ENCODE results near the gene ZBTB3. TPM values are rescaled to one million over a fixed set of nuclear protein-coding genes. Genes with fewer than 3 reads are reported as not detected.

ZBTB3 gene
- total and polyA plus RNA-seq, 9 of the 15 experiments (the other 6 are each of a cell fraction or from before 2014, with no cell fraction given): 1.9 to 10.0 (median 4.9) TPM

- TF ChIP-seq RBM34 (IDR thresholded peaks at IDR 0.05; ENCODE audit: borderline replicate concordance, insufficient read depth, low read length): no peak
- TF ChIP-seq POLR2H (tag; IDR thresholded peaks at IDR 0.05; ENCODE audit: low read depth): peak; percentile 91
- TF ChIP-seq FUS (optimal IDR thresholded peaks at IDR 0.05; ENCODE audit: low read depth, low read length): no peak
- no peak for TF ChIP-seq U2AF1 (optimal IDR thresholded peaks at IDR 0.05; ENCODE audit: low read depth, low read length)
- TF ChIP-seq HMG20B (CRISPR knock-in tag; IDR thresholded peaks at IDR 0.05): no peak
- TF ChIP-seq CBX8 (IDR thresholded peaks at IDR 0.05; ENCODE audit: borderline replicate concordance, extremely low read depth, low read depth, low read length, poor library complexity, severe bottlenecking): no peak
- no peak; the same call in 1 of the 2 replicates for TF ChIP-seq ZNF263 (CRISPR knock-in tag; IDR thresholded peaks at IDR 0.05; ENCODE audit: borderline replicate concordance)
- no peak for TF ChIP-seq DDX20 (tag; IDR thresholded peaks at IDR 0.05; ENCODE audit: low read depth)
- no peak for TF ChIP-seq ZNF143 (CRISPR knock-in tag; IDR thresholded peaks at IDR 0.05)
- no peak for TF ChIP-seq ZNF561 (CRISPR knock-in tag; conservative IDR thresholded peaks at IDR 0.05)
- TF ChIP-seq HNRNPUL1 (IDR thresholded peaks at IDR 0.05; ENCODE audit: low read length): no peak
- TF ChIP-seq JUNB (CRISPR knock-in tag; conservative IDR thresholded peaks at IDR 0.05): no peak
- TF ChIP-seq PTBP1 (IDR thresholded peaks at IDR 0.05; ENCODE audit: low read depth, low read length): no peak
- peak; percentile 39; the same call in 1 of the 2 replicates for TF ChIP-seq TCF3 (CRISPR knock-in tag; IDR thresholded peaks at IDR 0.05)
- TF ChIP-seq ZNF696 (CRISPR knock-in tag; conservative IDR thresholded peaks at IDR 0.05): no peak
- TF ChIP-seq MCM5 (IDR thresholded peaks at IDR 0.05; ENCODE audit: low read depth): no peak
- no peak for TF ChIP-seq IFI16 (CRISPR knock-in tag; IDR thresholded peaks at IDR 0.05)
- TF ChIP-seq SMAD2 (IDR thresholded peaks at IDR 0.05; ENCODE audit: low read depth, low read length): no peak
- no peak for TF ChIP-seq GABPB2 (CRISPR knock-in tag; conservative IDR thresholded peaks at IDR 0.05)
- no peak; the same call in 1 of the 2 replicates for TF ChIP-seq TEAD4 (IDR thresholded peaks at IDR 0.05; ENCODE audit: low read length)
- no peak for TF ChIP-seq TEAD4 (CRISPR knock-in tag; IDR thresholded peaks at IDR 0.05; ENCODE audit: borderline replicate concordance)
- TF ChIP-seq ETS2 (tag; IDR thresholded peaks at IDR 0.05; ENCODE audit: borderline replicate concordance, poor library complexity, severe bottlenecking): no peak
- TF ChIP-seq RFX1 (IDR thresholded peaks at IDR 0.05): no peak
- TF ChIP-seq MLLT1 (IDR thresholded peaks at IDR 0.05): 0 out of 4 replicates have a peak, but pooled peaks of 1 of the 2 experiments have one; percentile 48
- TF ChIP-seq ZBTB9 (CRISPR knock-in tag; IDR thresholded peaks at IDR 0.05): peak; percentile 68
- TF ChIP-seq ZBTB43 (CRISPR knock-in tag; IDR thresholded peaks at IDR 0.05): no peak
These were observed 26.6 kb downstream of the ZBTB3 start, which contains the start of gene HNRNPUL2 (continued) for GRCh38 chr11:62727165-62727871.

Data from K562 (cell line).